HG03159 (cell line): ENCODE measurements around the gene SLC9A4.
"Not testable (repeated sequence)": the region's sequence is repeated elsewhere in the genome, so short reads cannot be mapped to it uniquely, and the experiment has no call there.

Experiments used
- ATAC-seq: cut with Tn5 transposase; IDR thresholded peaks from one replicate; pipeline ENCODE4 v1.9.1; 2021; ENCODE audit warnings: mild to moderate bottlenecking, moderate library complexity; ENCODE audit not compliant: unreplicated experiment

SLC9A4 gene

GRCh38 chr2:102540882-102541281 lies 67.9 kb downstream of the SLC9A4 start:
- ATAC-seq: no peak

GRCh38 chr2:102544182-102544581 lies 71.2 kb downstream of the SLC9A4 start:
- ATAC-seq: no peak

- no peak for ATAC-seq
Measured at GRCh38 chr2:102547462-102547861, 74.4 kb downstream of the SLC9A4 start.

GRCh38 chr2:102549027-102549426 lies 76.0 kb downstream of the SLC9A4 start:
- ATAC-seq: no peak

GRCh38 chr2:102550151-102550550 lies 77.1 kb downstream of the SLC9A4 start:
- no peak for ATAC-seq

GRCh38 chr2:102551329-102552096 lies 78.5 kb downstream of the SLC9A4 start:
- ATAC-seq: no peak

GRCh38 chr2:102553601-102554000 lies 80.6 kb downstream of the SLC9A4 start:
- no peak for ATAC-seq

- no peak for ATAC-seq
Measured at GRCh38 chr2:102558463-102558862, 85.4 kb downstream of the SLC9A4 start.

- not testable (repeated sequence) for ATAC-seq
Measured at GRCh38 chr2:102562542-102562941, 89.5 kb downstream of the SLC9A4 start.

GRCh38 chr2:102575888-102576287 lies 102.9 kb downstream of the SLC9A4 start:
- no peak for ATAC-seq

GRCh38 chr2:102578376-102578775 lies 105.3 kb downstream of the SLC9A4 start:
- no peak for ATAC-seq

GRCh38 chr2:102581911-102582310 lies 108.9 kb downstream of the SLC9A4 start:
- no peak for ATAC-seq

GRCh38 chr2:102582845-102583244 lies 109.8 kb downstream of the SLC9A4 start:
- no peak for ATAC-seq
